GM21360 (cell line): Measurements from ENCODE around the gene CARHSP1.
A peak's percentile ranks its signal among the peaks of the same experiment; 100 is the strongest.
"Not testable (repeated sequence)": the region's sequence is repeated elsewhere in the genome, so short reads cannot be mapped to it uniquely, and the experiment has no call there.

ENCODE experiments used
- ATAC-seq: cut with Tn5 transposase; IDR thresholded peaks from one replicate; pipeline ENCODE4 v1.9.1; 2021; ENCODE audit warnings: mild to moderate bottlenecking, moderate library complexity; ENCODE audit not compliant: unreplicated experiment

CARHSP1 gene

GRCh38 chr16:8868416-8869211 lies at the start of gene CARHSP1:
Gene CARHSP1, minus strand, starts transcription at chr16:8869006. Its CDS starts 9,678 bp downstream, at chr16:8859328.
- peak; percentile 61 for ATAC-seq

- not testable (repeated sequence) for ATAC-seq
These were observed 48.5 kb upstream of the CARHSP1 start for GRCh38 chr16:8917336-8917735.

DNA sequence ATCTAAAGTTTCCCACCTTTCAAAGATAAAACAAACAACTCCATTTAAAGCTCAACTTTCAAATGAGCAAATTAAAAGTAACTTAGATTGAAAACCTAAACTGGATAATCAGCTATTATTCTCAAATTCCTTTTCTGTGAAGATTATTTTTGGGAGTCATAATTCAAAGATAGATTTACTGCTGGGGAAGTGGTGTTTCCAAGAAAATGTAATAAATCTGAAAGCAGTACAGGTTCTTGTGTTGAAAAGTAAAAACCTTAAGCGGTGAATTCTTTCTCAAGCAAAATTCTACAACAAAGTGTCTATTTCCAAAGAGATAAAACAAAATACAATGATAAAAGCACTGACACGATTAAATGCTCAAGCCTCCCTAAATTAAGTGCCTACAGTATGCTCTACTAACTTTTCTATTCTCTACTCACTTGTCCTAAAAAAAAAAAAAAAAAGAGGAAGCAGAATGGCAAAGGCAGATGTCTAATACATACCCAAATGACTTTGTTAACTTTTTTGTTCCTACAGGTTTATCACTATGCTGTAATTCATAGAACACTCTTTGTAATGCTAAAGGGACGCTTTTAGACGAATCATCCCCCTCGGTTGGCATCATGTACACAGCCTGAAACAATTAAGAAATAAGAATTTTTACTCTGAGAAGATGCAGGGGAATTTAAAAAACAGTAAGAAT lies 47.9 kb upstream of the CARHSP1 start:
- ATAC-seq, result no peak

GRCh38 chr16:8915722-8916301 lies 47.0 kb upstream of the CARHSP1 start:
- no peak for ATAC-seq

GRCh38 chr16:8914098-8914497 lies 45.3 kb upstream of the CARHSP1 start:
- no peak for ATAC-seq

DNA sequence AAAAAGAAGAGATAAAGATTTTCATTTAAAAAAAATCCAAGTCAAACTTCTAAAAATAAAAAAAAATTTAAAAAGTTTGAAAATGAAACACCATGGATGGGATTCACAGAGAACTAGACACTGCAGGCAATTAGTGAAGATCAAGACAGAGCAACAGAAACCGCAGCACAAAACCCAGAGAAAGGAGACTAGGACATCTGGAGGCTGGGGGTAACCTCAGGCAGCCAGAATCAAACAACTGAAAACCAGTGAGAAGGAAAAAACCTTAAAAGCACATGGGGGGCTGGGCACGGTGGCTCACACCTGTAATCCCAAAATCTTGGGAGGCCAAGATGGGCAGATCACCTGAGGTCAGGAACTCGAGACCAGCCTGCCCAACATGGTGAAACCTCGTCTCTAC lies 44.0 kb upstream of the CARHSP1 start:
- ATAC-seq, result no peak

GRCh38 chr16:8910811-8911210 lies 42.0 kb upstream of the CARHSP1 start:
- no peak for ATAC-seq

- ATAC-seq, result no peak
These were observed 40.1 kb upstream of the CARHSP1 start for GRCh38 chr16:8908810-8909468.

DNA sequence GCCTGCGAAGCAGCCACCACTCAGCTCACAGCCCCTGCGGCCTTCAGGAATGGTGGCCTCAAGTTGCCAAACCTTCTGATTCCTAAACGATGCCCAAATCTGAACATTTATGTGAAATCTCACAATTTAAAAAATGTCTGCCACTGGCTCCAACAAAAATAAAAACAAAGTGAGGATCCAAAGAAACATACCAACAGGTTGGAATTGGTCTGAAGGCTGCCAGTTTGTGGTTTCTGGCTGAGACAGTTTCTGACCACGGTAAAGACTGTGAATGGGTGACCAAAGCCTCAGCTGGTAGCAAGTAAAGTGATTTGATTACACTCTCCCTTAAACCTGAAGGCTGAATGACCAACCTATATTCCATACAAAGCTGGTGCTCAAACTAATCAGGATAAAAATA lies 38.3 kb upstream of the CARHSP1 start:
- no peak for ATAC-seq

DNA sequence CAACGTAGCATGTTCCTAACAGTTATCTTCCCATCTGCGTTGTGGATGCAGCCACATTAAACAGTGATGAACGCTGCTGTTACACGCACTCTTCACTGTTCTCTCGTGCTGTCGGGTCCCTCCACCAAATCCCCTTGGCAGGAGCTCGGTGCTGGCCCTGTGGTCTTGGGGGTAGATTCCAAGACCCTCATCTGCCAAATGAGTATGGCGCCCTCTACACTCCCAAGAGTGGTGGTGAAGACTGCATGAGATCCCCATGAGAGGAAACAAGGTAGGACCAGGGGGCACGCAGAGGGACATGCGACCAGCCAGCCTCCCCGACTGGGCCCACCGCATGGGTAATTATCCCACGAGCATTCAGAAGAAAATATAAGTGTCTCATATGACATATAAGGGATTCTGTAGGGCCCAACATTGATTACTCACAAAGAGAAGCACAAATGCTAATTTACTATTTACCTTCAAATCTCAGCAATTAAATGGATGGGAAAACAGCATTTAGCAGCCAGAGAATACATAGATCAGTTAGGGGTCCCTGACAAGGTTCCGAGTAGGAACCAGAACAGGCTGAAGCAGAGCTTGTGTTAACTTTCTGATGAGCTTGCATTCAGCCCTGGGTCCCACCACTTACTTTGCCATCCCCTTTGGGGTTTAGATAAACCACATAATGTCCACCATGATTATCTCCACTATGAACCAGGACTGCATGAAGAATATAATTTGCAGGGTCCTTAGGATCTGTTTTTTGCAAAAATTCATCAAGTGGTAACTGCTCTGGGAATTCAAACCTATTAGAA lies 37.2 kb upstream of the CARHSP1 start:
- ATAC-seq, result no peak

DNA sequence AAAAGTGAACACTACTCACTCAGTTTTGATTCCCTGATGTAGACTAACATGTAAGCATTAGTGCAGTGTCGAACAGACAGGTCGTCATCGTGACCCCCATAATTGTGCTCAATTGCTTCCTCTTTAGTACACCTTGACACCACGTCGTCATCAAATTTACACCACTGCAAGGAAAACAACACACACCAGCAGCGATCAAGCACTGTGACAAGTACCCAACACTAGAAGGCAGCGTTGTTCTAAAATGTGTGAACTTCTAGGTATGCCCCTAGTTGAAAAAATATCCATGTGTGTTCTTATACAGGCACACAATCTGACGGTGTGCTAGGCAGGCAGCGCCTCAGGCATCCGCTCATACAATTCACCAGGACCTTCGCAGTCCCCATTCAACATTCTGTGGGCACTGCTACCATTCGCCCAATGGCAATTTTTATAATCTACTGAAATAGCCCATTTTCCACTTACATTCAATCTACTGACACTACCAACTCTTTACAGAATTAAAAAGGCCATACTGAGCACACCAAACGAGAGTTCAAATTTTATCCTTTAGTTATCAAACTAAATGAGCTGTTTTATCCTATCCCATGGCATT lies 36.5 kb upstream of the CARHSP1 start:
- no peak for ATAC-seq

DNA sequence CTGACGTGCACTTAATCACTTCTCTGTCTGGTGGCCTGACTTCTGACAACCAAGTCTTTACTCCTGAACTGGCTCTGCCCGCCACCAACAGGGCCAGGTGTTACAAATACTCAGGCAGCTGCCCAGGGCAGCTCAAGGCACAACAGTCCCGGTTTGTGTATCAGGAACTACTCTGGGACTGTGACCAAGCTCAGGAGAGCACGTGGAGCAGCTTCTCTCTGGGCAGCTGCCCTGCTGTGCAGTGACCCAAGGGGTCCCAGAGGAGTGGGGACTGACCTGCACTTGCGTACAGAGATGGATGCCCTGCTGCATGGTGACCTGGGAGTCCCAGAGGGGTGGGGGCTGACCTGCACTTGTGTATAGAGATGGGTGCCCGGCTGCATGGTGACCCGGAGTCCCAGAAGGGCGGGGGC lies 35.2 kb upstream of the CARHSP1 start:
- ATAC-seq, result no peak

GRCh38 chr16:8903004-8903403 lies 34.2 kb upstream of the CARHSP1 start:
- no peak for ATAC-seq

DNA sequence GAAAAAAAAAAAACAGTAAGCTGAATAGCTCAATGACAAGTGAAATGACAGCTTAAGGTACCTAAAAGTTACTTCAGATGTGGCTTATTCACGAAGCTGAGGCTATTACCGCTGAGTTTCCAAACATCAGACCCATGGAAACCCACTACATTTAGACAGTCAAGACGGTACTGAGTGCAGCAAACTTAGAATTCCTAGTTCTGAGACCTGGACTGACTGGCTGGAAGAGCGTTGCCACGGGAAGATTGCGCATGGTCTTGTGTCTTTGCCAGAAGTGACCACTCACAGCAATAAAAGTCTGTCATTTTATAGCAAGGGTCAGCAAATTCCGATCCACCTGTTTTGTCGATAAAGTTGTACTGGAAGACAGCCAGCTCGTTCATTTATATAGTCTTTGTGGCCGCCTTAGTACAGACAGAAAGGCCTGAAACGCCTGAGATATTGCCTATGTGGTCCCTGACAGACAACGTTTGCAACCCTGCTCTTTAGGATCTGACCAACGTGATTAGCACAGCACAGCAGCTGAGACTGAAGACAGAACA lies 32.6 kb upstream of the CARHSP1 start:
- no peak for ATAC-seq

DNA sequence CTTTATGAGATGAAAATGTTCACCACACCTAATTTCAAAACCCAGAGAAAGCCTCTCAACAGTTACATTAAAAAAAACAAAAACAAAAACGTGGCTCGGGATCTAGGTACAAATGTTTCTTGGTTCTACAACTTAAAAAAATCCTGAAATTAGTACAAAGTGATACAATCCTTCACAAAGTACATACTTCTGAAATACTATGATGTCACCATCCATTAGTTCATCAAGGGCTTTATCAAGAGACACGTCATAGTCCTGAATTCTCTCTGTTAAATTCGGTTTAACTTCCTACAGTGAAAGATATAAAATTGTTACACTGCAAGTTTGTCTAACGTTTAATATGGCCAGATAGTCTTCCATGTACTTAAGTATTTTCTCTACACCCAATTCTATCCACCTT lies 31.5 kb upstream of the CARHSP1 start:
- no peak for ATAC-seq

DNA sequence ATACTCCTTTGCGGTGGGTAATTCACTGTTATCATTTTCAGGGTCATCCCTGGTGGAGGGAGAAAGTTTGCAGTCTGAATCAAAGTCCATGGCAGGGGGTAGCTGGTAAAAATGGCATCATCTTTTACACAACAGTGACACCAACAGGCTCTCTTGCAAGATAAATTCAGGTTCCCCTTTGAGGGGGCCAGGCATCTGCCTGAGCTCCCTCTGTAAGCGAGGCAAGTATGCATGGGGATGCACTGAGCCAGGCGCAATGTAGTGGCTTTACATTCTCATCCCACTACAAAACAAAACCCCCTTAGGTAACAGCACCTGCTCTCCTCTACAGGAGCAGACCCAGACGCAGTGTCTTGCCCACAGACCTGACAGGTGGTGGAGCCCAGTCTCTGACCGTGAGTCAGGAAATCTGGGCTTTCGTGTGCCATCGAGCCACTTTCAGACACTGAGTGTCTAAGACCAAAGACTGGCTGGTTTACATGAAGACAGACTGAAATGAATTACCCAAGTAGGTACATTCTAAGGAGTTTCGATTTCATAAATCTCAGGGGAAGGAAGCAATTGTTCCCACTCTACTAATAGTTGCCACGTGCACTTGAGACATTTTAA lies 31.0 kb upstream of the CARHSP1 start:
- ATAC-seq, result no peak

DNA sequence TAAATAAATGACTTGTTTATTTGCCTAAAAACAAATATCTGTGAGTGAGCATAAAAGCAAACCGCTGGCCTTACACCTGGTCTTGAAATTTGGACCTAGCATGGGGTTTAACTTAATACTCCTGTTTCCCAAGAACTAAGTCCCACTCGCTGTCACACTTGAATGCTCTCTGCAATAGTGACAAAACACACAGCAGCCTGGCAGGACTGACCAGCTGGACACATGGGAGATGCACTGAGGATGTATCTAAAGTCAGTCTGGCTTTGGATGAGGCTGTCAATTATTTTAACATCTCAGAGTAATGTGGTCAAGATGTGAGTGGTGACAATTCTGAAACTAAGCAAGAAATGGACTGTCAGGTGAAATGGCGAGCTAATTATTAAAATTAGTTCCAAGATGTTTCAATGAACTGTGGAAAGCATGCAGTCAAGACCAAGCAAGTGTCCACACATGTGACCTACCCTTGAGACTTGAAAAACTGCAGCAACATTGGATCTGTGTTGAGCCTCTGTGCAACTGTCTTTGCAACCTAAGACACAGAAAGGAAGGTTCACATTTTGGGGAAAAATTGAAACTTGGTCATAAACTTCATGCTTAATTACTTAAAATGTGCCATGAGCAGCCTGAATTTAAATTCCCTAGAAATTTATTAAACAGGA lies 30.0 kb upstream of the CARHSP1 start:
- ATAC-seq, result no peak

DNA sequence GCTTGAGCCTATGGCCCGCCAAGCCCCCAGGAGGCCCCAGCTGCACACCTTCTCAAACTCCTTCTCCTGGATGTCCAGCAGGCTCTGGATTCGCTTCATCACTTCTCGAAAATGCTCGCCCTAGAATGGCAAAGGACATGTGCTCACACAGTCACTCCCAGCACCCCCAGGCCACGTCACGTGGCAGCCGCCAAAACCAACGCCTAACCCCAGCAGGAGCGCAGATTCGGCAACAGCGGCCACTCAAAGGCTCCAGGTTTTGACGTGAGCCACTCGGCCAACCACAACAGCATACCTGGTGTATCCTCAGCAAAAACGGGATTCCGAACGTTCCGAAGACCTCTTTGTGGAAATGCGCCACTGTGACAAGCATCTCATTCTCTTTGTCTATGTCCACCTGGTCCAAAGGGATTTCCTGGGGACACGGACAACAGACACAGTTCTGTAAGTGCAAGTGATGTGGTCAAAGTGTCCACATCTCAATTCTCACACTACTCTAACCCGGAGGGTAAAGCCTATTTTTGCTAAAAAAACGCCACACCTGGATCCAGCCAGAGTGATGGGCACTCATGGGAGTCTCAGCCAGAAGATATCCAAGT lies 26.0 kb upstream of the CARHSP1 start:
- no peak for ATAC-seq
